ENCODE data around the gene DCST1. TPM values are rescaled to one million over a fixed set of nuclear protein-coding genes. Genes with fewer than 3 reads are reported as not detected.

DCST1 gene
- total and polyA plus RNA-seq, 2 of the 4 experiments (the other 2 are of a cell fraction), result not detected

- no peak overlapping the region for H2BK120ac ChIP-seq (ENCODE audit: low read depth, low read length)
- H2AFZ ChIP-seq (replicated peaks; ENCODE audit: low read length, poor library complexity), result peak overlapping the region; percentile 89
- H3K27me3 ChIP-seq (ENCODE audit: control insufficient read depth, insufficient read depth, low read length), result peaks cover 20% of the 10 kb centered on the region
- peaks cover 8% of the 10 kb centered on the region; the same call in 1 of the 2 replicates for H3K9me1 ChIP-seq (ENCODE audit: insufficient read depth, low read length)
- in situ Hi-C loops (cut with MboI; ENCODE audit: low sequenced_read_pairs) (no loop called here), dilution Hi-C loops (cut with HindIII; ENCODE audit: low sequenced_read_pairs, unreplicated experiment) (no loop called here), intact Hi-C loops (cut with micrococcal nuclease) (no loop called here)
- CTCF ChIA-PET, result interaction anchor here (1.1 to 1.4 kb wide), 3 partner anchors 15 to 26 kb away, joined by 3 to 4 read pairs (median 3); no protein-coding TSS in a partner anchor
- peaks cover 5% of the 10 kb centered on the region; the same call in 1 of the 2 replicates for H3K4me1 ChIP-seq (ENCODE audit: control insufficient read depth, insufficient read depth, low read length)
- DNase-seq (peak; percentile 64), ATAC-seq (ENCODE audit: low read depth) (peak; percentile 90)
- H2BK5ac ChIP-seq (ENCODE audit: low read depth, low read length, poor library complexity, severe bottlenecking), result no peak overlapping the region
- H3K79me1 ChIP-seq (ENCODE audit: low read depth in 1 of 2, low read length in 2 of 2), result 0 out of 4 replicates have a peak, but pooled peaks cover 0 to 4% of the 10 kb centered on the region in 2 experiments
- WGBS, 2 experiments (ENCODE audit: extremely low coverage in 2 of 2, insufficient read length in 1 of 2), result 12% methylated on average over 17 of the region's 61 CpGs; no CpG with 5 or more reads in 1 of the 2 experiments
- H4K8ac ChIP-seq (ENCODE audit: low read depth in 2 of 2, low read length in 2 of 2), result peak overlapping the region; percentile 12 to 69; a peak in 1 of 4 replicates
- TF ChIP-seq MXI1 (IDR thresholded peaks at IDR 0.05; ENCODE audit: borderline replicate concordance, low read depth, low read length), result peak; percentile 48; the same call in 1 of the 2 replicates
- TF ChIP-seq CTCF (conservative IDR thresholded peaks at IDR 0.05; ENCODE audit: low read depth, low read length), result peak; percentile 27; the same call in 1 of the 2 replicates
- no peak for TF ChIP-seq CHD1 (IDR thresholded peaks at IDR 0.05; ENCODE audit: low read depth, low read length)
- no peak for TF ChIP-seq BHLHE40 (IDR thresholded peaks at IDR 0.05; ENCODE audit: low read depth, low read length)
- no peak for TF ChIP-seq RFX5 (IDR thresholded peaks at IDR 0.05; ENCODE audit: low read depth, low read length)
- H3K4me2 ChIP-seq (ENCODE audit: low read depth, low read length), result peak overlapping the region; percentile 77
- no peak overlapping the region for H3K23ac ChIP-seq (ENCODE audit: low read depth, low read length)
- H3K4me3 ChIP-seq (ENCODE audit: insufficient read depth, low read depth, low read length), result peak overlapping the region; percentile 34
- no peak overlapping the region for H2BK20ac ChIP-seq (ENCODE audit: low read depth, low read length)
- POLR2A ChIA-PET (ENCODE audit: unreplicated experiment), result no interaction called here
- no peak overlapping the region for H3K4ac ChIP-seq (ENCODE audit: low read depth, low read length)
- no peaks in the 10 kb centered on the region for H3K9me3 ChIP-seq (ENCODE audit: control insufficient read depth, insufficient read depth, low read length)
- H2AK9ac ChIP-seq (replicated peaks; ENCODE audit: low read depth, low read length, poor library complexity), result peak overlapping the region; percentile 89
- H3K18ac ChIP-seq (ENCODE audit: low read depth, low read length), result no peak overlapping the region
- no peak overlapping the region for H4K91ac ChIP-seq (ENCODE audit: insufficient read depth, low read depth, low read length)
- peak overlapping the region; percentile 1; the same call in 1 of the 2 replicates for H4K5ac ChIP-seq (ENCODE audit: low read depth, low read length)
- H2BK15ac ChIP-seq (ENCODE audit: low read depth, low read length), result no peak overlapping the region
- H3K56ac ChIP-seq (ENCODE audit: extremely low read depth, insufficient read depth, low read length), result no peak overlapping the region
- peaks cover 4% of the 10 kb centered on the region; the same call in 1 of the 2 replicates for H4K20me1 ChIP-seq (ENCODE audit: insufficient read depth, low read length)
- no peak overlapping the region for H3K14ac ChIP-seq (replicated peaks; ENCODE audit: low read depth, low read length)
- no peak overlapping the region for H2AK5ac ChIP-seq (ENCODE audit: low read depth, low read length)
- H3K27ac ChIP-seq (ENCODE audit: insufficient read depth, low read length), result no peak overlapping the region; the same call in 1 of the 2 replicates
- peaks cover 21% of the 10 kb centered on the region; the same call in 1 of the 2 replicates for H3K36me3 ChIP-seq (ENCODE audit: control insufficient read depth, insufficient read depth, low read length)
- H3K9ac ChIP-seq (ENCODE audit: low read depth, low read length), result no peak overlapping the region
- no TSS peak for BruUV-seq (replicated peaks)
Observed at GRCh38 chr1:155070721-155071569, 37.3 kb downstream of the DCST1 start.

Data from IMR-90 (cell line).